Neural cell (in vitro differentiated cells): Measurements from ENCODE around the gene ELOVL2.

ENCODE experiments used
- CTCF ChIP-seq: fragments of 450-650 bp; IDR thresholded peaks from 2 replicates; pipeline ENCODE4 v1.5.1; 2014; ENCODE audit warnings: antibody characterized with exemption, mild to moderate bottlenecking, moderate library complexity; ENCODE audit not compliant: poor library complexity, severe bottlenecking
- MXI1 ChIP-seq: fragments of 450-650 bp; conservative IDR thresholded peaks from 2 replicates; pipeline ENCODE4 v1.6.1; 2014; ENCODE audit warnings: antibody characterized with exemption, mild to moderate bottlenecking; ENCODE audit not compliant: poor library complexity, severe bottlenecking
- REST ChIP-seq: IDR thresholded peaks from 2 replicates; pipeline ENCODE4 v1.6.1; 2012; ENCODE audit warnings: borderline replicate concordance
- SMC3 ChIP-seq: fragments of 450-650 bp; conservative IDR thresholded peaks from 2 replicates; pipeline ENCODE4 v1.6.1; 2014; ENCODE audit warnings: antibody characterized with exemption, mild to moderate bottlenecking, moderate library complexity; ENCODE audit not compliant: poor library complexity

- no peak for TF ChIP-seq SMC3
- no peak for TF ChIP-seq CTCF
- no peak for TF ChIP-seq REST
- TF ChIP-seq MXI1 = no peak
Measured at GRCh38 chr6:11021714-11022113, 22.4 kb downstream of the ELOVL2 start.
